ENCODE data around the gene YKT6.

- TF ChIP-seq CTCF (IDR thresholded peaks at IDR 0.05; ENCODE audit: low read length), result no peak
- no peak for TF ChIP-seq EZH2phosphoT487 (IDR thresholded peaks at IDR 0.05; ENCODE audit: low read length)
These were observed 41.7 kb upstream of the YKT6 start for GRCh38 chr7:44158873-44159631.

All from MM.1S (cell line).